ENCODE data around the gene DIP2A.

DNA sequence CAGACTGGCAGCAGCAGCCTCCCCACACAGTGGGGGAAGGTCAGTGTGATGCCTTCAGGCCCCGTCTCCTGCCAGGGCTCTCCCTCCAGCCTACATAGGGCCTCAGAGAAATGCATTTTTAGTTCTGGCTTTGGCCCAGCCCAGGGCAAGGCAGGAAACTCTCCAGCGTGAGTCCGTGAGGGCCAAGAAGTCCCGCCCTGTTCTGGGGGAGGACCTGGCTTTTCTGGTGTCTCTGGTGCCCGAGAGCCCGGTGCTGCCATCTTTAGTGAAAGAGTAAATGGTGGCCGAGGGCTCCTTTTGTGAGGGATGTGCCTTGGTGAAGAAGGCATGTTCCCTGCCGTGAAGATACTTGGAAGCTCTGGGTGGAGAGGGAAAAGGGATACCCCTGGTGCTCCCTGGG, 14.8 kb upstream of the DIP2A start:
- TF ChIP-seq, protein P1, sequence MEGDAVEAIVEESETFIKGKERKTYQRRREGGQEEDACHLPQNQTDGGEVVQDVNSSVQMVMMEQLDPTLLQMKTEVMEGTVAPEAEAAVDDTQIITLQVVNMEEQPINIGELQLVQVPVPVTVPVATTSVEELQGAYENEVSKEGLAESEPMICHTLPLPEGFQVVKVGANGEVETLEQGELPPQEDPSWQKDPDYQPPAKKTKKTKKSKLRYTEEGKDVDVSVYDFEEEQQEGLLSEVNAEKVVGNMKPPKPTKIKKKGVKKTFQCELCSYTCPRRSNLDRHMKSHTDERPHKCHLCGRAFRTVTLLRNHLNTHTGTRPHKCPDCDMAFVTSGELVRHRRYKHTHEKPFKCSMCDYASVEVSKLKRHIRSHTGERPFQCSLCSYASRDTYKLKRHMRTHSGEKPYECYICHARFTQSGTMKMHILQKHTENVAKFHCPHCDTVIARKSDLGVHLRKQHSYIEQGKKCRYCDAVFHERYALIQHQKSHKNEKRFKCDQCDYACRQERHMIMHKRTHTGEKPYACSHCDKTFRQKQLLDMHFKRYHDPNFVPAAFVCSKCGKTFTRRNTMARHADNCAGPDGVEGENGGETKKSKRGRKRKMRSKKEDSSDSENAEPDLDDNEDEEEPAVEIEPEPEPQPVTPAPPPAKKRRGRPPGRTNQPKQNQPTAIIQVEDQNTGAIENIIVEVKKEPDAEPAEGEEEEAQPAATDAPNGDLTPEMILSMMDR (IDR thresholded peaks at IDR 0.05; ENCODE audit: low read depth, low read length) = no peak
- no peak for TF ChIP-seq EZH2phosphoT487 (IDR thresholded peaks at IDR 0.05; ENCODE audit: low read depth)

Data from OCI-LY3 (cell line).